ENCODE results near the gene NRCAM.

The NRCAM gene

DNA sequence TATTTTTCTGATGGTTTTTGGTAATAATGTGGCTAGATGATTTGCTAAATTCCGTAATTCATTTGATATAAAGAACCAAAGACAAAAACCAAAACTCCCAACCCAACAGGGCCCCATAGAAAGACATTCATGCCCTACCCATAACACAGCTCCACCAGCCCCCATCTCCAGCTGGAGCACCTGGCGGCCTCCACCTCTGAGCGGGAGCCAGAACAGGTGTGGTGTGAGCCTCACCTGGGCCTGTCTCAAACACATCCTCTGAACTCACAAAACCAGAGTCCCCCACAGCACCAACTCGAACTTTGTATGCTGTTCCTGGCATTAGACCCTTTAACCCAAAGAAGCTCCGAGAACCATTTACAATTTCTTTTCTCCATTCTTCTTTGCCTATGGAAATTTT lies 289.5 kb downstream of the NRCAM start:
- H3K27ac ChIP-seq = no peak overlapping the region
- TF ChIP-seq ZFX (IDR thresholded peaks at IDR 0.05) = no peak
- TF ChIP-seq, protein P1, sequence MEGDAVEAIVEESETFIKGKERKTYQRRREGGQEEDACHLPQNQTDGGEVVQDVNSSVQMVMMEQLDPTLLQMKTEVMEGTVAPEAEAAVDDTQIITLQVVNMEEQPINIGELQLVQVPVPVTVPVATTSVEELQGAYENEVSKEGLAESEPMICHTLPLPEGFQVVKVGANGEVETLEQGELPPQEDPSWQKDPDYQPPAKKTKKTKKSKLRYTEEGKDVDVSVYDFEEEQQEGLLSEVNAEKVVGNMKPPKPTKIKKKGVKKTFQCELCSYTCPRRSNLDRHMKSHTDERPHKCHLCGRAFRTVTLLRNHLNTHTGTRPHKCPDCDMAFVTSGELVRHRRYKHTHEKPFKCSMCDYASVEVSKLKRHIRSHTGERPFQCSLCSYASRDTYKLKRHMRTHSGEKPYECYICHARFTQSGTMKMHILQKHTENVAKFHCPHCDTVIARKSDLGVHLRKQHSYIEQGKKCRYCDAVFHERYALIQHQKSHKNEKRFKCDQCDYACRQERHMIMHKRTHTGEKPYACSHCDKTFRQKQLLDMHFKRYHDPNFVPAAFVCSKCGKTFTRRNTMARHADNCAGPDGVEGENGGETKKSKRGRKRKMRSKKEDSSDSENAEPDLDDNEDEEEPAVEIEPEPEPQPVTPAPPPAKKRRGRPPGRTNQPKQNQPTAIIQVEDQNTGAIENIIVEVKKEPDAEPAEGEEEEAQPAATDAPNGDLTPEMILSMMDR (conservative IDR thresholded peaks at IDR 0.05) = no peak

DNA sequence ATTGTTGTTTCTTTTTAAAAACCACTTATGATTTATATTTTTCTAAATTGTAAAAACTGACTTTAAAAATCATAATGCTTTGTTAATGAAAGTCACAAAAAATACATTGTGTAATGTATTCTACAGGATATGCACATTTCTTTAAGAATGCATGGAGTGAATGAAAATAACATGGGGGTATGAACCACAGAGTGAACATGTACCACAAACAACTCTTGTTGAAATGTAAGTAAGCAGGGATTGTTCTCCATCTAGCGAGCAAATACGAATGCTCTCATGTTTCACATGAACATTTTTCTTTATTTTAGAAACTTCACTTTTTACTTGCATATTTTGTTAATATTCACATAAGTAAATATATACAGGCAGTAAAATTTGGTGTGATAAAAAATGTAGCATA lies 290.5 kb downstream of the NRCAM start:
- no peak overlapping the region for H3K27ac ChIP-seq
- TF ChIP-seq, protein P1 (conservative IDR thresholded peaks at IDR 0.05) = no peak
- no peak for TF ChIP-seq ZFX (IDR thresholded peaks at IDR 0.05)

DNA sequence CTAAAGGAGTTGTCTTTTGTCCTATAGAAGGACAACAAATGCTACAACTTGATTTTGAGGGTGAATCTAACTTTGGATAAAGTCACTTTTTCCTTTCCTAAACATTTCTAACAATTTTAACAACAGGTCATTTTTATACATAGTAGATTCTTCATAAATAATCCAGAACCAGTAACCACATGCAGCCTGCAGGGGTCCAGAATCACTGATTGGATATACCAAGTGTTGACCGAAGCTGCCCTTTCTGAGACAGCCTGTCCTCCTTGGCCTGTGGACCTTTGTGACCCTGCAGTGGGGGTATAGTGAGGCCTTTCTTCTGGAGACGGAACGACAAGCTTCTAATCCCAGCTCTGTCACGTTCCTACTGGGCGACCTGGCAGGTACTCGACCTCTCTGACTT lies 291.3 kb downstream of the NRCAM start:
- no peak for TF ChIP-seq ZFX (IDR thresholded peaks at IDR 0.05)
- TF ChIP-seq, protein P1 (conservative IDR thresholded peaks at IDR 0.05) = no peak; the same call in 1 of the 2 replicates
- no peak overlapping the region for H3K27ac ChIP-seq

DNA sequence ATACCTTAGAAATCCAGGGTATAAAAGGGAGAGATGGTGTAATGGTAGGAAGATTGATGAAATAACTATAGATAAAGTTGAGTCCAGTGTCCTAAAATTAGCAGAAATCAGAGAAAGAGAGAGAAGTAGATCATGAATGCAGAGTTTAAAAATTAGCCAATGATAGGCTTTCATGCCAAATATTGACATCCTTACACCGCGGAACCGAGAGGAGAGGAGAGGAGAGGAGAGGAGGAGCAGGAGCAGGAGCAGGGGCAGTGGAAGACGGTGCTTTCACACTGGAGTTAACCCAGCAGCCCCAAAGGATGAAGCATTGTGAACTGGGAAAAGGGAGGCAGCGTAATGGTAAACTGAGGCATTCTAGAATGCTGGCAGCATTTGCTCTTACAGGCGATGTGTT lies 291.9 kb downstream of the NRCAM start:
- no peak overlapping the region for H3K27ac ChIP-seq
- TF ChIP-seq ZFX (IDR thresholded peaks at IDR 0.05) = no peak
- TF ChIP-seq, protein P1 (conservative IDR thresholded peaks at IDR 0.05) = no peak

DNA sequence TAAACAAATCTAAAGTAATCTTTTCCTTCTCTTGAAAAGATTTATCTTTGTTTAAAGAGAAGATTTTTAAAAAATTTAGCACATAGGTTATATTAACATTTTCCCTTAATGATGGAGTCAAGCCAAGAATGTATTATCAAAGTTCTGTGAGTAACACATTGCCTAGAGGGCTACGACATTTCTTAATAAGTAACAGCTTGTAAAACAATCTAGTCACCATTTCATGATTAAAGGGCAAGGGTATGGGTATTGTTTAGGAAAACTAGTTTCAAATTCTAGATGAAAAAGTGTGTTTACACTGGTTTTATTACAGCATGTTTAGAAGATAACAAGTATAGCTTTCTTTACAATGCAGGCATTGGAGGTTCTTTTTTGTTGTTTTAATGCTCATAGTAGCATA lies 297.5 kb downstream of the NRCAM start:
- H3K27ac ChIP-seq = no peak overlapping the region
- TF ChIP-seq ZFX (IDR thresholded peaks at IDR 0.05) = no peak

DNA sequence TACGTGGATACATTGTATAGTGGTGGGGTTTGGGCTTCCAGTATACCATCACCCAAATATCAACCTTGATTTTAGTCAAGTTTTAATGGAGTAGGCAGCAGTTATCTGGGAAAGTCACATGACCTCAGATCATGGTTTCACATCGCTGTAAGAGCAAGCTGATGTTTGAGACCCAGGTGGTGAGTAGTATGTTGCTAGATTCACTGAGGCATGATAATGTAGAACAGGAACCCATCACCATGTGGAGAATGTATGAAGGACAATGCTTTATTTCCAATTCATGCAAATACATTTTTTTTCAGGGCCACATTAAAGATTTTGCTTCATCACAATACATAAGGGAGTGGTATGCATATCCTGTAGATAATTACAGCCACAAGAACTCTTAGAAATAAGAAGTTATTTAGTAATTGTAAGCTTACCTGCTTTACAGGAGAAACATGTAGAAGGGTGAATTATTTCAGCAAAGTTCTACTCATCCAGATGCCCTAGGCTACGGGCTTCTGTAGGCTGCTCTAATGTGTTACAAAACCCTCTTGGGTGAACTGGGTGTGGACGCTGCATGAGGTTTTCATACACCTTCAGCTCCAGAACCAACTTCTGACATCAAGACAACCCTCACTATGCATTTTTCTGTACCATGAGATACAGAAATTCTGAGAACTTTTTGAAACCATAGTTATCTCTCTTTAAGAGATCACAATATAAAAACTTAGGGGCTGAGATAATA lies 298.5 kb downstream of the NRCAM start:
- TF ChIP-seq ZFX (IDR thresholded peaks at IDR 0.05) = no peak
- TF ChIP-seq, protein P1 (conservative IDR thresholded peaks at IDR 0.05) = no peak
- no peak overlapping the region for H3K27ac ChIP-seq

DNA sequence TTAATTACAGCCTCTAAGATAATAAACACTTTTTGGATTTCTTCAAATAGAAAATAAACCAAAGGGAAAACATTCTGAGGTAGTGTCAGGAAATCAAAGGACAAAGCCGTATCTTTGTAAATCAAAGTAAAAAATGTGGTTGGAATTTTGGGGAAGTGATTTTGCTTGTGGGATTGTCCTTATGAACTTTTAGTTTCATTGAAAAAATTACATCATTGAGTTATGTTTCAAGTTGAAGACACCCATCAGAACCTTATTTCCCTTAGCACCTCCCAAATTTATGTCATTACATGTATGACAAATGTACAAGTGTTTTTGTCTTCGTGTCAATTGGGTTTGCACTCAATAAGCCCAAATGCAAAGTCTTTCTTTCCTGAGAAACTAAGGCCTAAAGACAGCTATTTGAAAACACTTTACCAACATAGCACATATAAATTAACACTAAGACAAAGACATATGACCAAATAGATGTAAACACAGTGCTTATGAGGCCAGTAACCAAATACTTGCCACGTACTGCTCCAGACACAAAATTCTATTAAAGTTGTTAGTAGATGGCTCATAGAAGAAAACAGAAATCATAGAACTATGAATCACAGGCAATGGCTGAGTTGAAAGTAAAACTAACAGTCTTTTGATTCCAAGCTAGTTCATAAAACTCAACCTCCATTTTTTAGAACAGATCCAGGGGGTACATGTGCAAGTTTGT lies 299.2 kb downstream of the NRCAM start:
- H3K27ac ChIP-seq = no peak overlapping the region
- TF ChIP-seq, protein P1 (conservative IDR thresholded peaks at IDR 0.05) = no peak
- TF ChIP-seq ZFX (IDR thresholded peaks at IDR 0.05) = no peak

Data from C4-2B (cell line).